HepG2 (cell line): Measurements from ENCODE around the gene GDAP1L1. TPM values are rescaled to one million over a fixed set of nuclear protein-coding genes. Genes with fewer than 3 reads are reported as not detected.

Source experiments
- HHEX ChIP-seq: IDR thresholded peaks from 2 replicates; pipeline ENCODE4 v1.6.1; 2016; ENCODE audit warnings: control low read depth
- MXI1 ChIP-seq: IDR thresholded peaks from 3 replicates; pipeline ENCODE4 v1.6.1; 2012; ENCODE audit warnings: low read depth, low read length, inconsistent platforms, borderline replicate concordance
- PITX1 ChIP-seq: sonication (generic); formaldehyde crosslinking; IDR thresholded peaks from 2 replicates; pipeline ENCODE4 v1.5.1; 2020; ENCODE audit warnings: mild to moderate bottlenecking, missing genetic modification reagents
- REL ChIP-seq: sonication (generic); formaldehyde crosslinking; conservative IDR thresholded peaks from 2 replicates; pipeline ENCODE4 v1.8.0; 2022; ENCODE audit warnings: mild to moderate bottlenecking, missing genetic modification reagents, moderate library complexity
- RFX1 ChIP-seq: fragments of 450-650 bp; IDR thresholded peaks from 2 replicates; pipeline ENCODE4 v1.6.1; 2017
- SRF ChIP-seq: IDR thresholded peaks from 2 replicates; pipeline ENCODE4 v1.6.1; 2011; ENCODE audit warnings: mild to moderate bottlenecking, low read depth, low read length, moderate library complexity
- ZFP36L2 ChIP-seq: sonication (generic); formaldehyde crosslinking; IDR thresholded peaks from 2 replicates; pipeline ENCODE4 v1.4.0; 2020; ENCODE audit warnings: missing genetic modification reagents
- ZFP90 ChIP-seq: sonication (generic); formaldehyde crosslinking; IDR thresholded peaks from 2 replicates; pipeline ENCODE4 v1.8.0; 2022; ENCODE audit warnings: missing genetic modification reagents, mild to moderate bottlenecking, inconsistent platforms, borderline replicate concordance
- ZNF34 ChIP-seq: sonication (generic); formaldehyde crosslinking; IDR thresholded peaks from 2 replicates; pipeline ENCODE4 v1.4.0; 2020; ENCODE audit warnings: mild to moderate bottlenecking, missing genetic modification reagents, borderline replicate concordance
- ZNF343 ChIP-seq: sonication (generic); formaldehyde crosslinking; IDR thresholded peaks from 2 replicates; pipeline ENCODE4 v1.4.0; 2020; ENCODE audit warnings: mild to moderate bottlenecking, missing genetic modification reagents
- ZNF558 ChIP-seq: sonication (generic); formaldehyde crosslinking; IDR thresholded peaks from 2 replicates; pipeline ENCODE4 v1.9.0; 2022; ENCODE audit warnings: mild to moderate bottlenecking, missing genetic modification reagents, borderline replicate concordance
- ZNF616 ChIP-seq: sonication (generic); formaldehyde crosslinking; IDR thresholded peaks from 2 replicates; pipeline ENCODE4 v1.5.0; 2020; ENCODE audit warnings: low read depth, mild to moderate bottlenecking, missing genetic modification reagents
- polyA plus RNA-seq, 8 experiments: library from polyadenylated mRNA; depleted of rRNA in 3 of 8; stranded (reverse) in 7 of 8; unstranded in 1 of 8; fragments of >200 nt; fragmentation: Illumina TruSeq in 4 of 8; extraction: Trizol in 4 of 8; gene quantifications; 2 replicates each; pipeline versions ENCODE4 v1.2.1 to v1.2.3, GENCODE V29; 2011 to 2016; ENCODE audit warnings: low read depth in 4 of 8, missing spikeins in 1 of 8, mixed read lengths in 1 of 8; ENCODE audit not compliant: insufficient read depth in 1 of 8
- total RNA-seq, 5 experiments: library from RNA; depleted of rRNA; stranded (reverse); fragments of >200 nt; fragmentation: Illumina TruSeq; extraction: Trizol; gene quantifications; 2 replicates each; pipeline ENCODE4 v1.2.3, GENCODE V29; 2016; ENCODE audit warnings: low read depth in 1 of 5
- TF ChIP-seq, protein P1 (sequence below): sonication (generic); formaldehyde crosslinking; IDR thresholded peaks from 2 replicates; pipeline ENCODE4 v1.8.1; 2023; ENCODE audit warnings: missing genetic modification reagents, inconsistent platforms, borderline replicate concordance
- TF ChIP-seq, protein P2 (sequence below): sonication (generic); formaldehyde crosslinking; IDR thresholded peaks from 2 replicates; pipeline ENCODE4 v1.9.0; 2021; ENCODE audit warnings: missing genetic modification reagents, borderline replicate concordance
- TF ChIP-seq, protein P3 (sequence below): sonication (generic); formaldehyde crosslinking; conservative IDR thresholded peaks from 2 replicates; pipeline ENCODE4 v1.4.0; 2020; ENCODE audit warnings: missing genetic modification reagents
- TF ChIP-seq, protein P4 (sequence below): sonication (generic); formaldehyde crosslinking; IDR thresholded peaks from 2 replicates; pipeline ENCODE4 v1.5.0; 2020; ENCODE audit warnings: mild to moderate bottlenecking, missing genetic modification reagents
- TF ChIP-seq, protein P5 (sequence below): IDR thresholded peaks from 2 replicates; pipeline ENCODE4 v1.6.1; 2016; ENCODE audit warnings: mild to moderate bottlenecking

Gene GDAP1L1
- total and polyA plus RNA-seq, 2 of the 13 experiments (the other 11 are each of a cell fraction or from before 2014, with no cell fraction given): 0.04 TPM; not detected in 1

DNA sequence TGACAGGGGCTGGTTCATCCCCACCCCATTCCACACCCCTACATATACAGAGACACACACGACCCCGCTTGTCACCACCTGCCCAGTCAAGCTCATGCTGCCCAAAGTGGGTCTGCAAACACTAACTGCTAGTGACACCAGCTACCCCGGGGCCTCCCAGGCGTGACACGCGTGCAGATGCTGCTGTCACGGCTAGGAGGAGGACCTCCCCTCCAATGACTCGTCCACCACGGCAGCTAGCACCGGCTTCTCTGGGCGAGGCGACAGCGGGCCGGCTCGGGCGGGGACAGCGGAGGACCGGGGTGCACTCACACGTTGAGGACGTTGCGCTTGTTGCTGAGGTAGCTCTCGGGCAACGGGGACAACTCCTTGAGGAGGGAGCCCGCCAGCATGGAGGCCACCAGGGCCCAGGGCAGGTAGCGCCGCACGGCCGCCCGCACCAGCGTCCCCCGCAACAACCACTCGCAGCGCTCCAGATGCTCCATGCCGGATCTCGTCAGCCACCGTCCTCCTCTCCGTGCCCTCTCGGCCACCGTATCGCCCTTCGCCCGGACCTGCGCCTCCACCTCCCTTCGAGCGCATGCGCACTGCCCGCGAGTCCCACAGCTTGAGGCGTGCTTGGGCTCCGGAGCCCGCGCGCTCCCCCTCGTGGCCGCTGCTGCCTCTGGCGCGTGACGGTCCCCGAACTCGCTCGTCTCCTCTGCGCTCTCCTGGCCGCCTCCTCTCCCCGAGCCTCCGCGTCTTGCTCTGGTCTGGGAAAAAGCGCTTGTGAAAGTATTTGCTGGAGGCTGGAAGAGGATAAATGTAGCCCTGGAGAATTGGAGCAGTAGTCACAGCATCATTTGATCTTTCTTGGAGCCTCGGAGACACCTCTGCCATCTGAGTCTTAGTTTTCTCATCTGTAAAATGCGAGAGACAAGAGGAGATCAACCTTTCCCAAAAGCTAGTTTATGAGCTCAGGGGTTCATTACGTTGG is 63.8 kb downstream of the GDAP1L1 start, which contains the start of gene FITM2 (continued):
- TF ChIP-seq, protein P1, sequence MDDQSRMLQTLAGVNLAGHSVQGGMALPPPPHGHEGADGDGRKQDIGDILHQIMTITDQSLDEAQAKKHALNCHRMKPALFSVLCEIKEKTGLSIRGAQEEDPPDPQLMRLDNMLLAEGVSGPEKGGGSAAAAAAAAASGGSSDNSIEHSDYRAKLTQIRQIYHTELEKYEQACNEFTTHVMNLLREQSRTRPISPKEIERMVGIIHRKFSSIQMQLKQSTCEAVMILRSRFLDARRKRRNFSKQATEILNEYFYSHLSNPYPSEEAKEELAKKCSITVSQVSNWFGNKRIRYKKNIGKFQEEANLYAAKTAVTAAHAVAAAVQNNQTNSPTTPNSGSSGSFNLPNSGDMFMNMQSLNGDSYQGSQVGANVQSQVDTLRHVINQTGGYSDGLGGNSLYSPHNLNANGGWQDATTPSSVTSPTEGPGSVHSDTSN: no peak
- TF ChIP-seq ZNF34 (CRISPR knock-in tag) (peak; percentile 100), ZFP90 (CRISPR knock-in tag) (peak; percentile 99), SRF (no peak), HHEX (CRISPR knock-in tag) (no peak), ZNF558 (peak; percentile 98), MXI1 (peak; percentile 98; the same call in 2 of the 3 replicates), RFX1 (no peak), REL (CRISPR knock-in tag) (peak; percentile 87; the same call in 1 of the 2 replicates), ZNF616 (CRISPR knock-in tag) (peak; percentile 96), ZFP36L2 (no peak; the same call in 1 of the 2 replicates), PITX1 (CRISPR knock-in tag) (peak; percentile 93), ZNF343 (CRISPR knock-in tag) (peak; percentile 94; the same call in 1 of the 2 replicates)
- TF ChIP-seq, protein P2, sequence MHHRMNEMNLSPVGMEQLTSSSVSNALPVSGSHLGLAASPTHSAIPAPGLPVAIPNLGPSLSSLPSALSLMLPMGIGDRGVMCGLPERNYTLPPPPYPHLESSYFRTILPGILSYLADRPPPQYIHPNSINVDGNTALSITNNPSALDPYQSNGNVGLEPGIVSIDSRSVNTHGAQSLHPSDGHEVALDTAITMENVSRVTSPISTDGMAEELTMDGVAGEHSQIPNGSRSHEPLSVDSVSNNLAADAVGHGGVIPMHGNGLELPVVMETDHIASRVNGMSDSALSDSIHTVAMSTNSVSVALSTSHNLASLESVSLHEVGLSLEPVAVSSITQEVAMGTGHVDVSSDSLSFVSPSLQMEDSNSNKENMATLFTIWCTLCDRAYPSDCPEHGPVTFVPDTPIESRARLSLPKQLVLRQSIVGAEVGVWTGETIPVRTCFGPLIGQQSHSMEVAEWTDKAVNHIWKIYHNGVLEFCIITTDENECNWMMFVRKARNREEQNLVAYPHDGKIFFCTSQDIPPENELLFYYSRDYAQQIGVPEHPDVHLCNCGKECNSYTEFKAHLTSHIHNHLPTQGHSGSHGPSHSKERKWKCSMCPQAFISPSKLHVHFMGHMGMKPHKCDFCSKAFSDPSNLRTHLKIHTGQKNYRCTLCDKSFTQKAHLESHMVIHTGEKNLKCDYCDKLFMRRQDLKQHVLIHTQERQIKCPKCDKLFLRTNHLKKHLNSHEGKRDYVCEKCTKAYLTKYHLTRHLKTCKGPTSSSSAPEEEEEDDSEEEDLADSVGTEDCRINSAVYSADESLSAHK (CRISPR knock-in tag): no peak
- TF ChIP-seq, protein P3, sequence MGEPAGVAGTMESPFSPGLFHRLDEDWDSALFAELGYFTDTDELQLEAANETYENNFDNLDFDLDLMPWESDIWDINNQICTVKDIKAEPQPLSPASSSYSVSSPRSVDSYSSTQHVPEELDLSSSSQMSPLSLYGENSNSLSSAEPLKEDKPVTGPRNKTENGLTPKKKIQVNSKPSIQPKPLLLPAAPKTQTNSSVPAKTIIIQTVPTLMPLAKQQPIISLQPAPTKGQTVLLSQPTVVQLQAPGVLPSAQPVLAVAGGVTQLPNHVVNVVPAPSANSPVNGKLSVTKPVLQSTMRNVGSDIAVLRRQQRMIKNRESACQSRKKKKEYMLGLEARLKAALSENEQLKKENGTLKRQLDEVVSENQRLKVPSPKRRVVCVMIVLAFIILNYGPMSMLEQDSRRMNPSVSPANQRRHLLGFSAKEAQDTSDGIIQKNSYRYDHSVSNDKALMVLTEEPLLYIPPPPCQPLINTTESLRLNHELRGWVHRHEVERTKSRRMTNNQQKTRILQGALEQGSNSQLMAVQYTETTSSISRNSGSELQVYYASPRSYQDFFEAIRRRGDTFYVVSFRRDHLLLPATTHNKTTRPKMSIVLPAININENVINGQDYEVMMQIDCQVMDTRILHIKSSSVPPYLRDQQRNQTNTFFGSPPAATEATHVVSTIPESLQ (CRISPR knock-in tag): no peak
- TF ChIP-seq, protein P4, sequence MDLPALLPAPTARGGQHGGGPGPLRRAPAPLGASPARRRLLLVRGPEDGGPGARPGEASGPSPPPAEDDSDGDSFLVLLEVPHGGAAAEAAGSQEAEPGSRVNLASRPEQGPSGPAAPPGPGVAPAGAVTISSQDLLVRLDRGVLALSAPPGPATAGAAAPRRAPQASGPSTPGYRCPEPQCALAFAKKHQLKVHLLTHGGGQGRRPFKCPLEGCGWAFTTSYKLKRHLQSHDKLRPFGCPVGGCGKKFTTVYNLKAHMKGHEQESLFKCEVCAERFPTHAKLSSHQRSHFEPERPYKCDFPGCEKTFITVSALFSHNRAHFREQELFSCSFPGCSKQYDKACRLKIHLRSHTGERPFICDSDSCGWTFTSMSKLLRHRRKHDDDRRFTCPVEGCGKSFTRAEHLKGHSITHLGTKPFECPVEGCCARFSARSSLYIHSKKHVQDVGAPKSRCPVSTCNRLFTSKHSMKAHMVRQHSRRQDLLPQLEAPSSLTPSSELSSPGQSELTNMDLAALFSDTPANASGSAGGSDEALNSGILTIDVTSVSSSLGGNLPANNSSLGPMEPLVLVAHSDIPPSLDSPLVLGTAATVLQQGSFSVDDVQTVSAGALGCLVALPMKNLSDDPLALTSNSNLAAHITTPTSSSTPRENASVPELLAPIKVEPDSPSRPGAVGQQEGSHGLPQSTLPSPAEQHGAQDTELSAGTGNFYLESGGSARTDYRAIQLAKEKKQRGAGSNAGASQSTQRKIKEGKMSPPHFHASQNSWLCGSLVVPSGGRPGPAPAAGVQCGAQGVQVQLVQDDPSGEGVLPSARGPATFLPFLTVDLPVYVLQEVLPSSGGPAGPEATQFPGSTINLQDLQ (CRISPR knock-in tag): peak; percentile 98
- TF ChIP-seq, protein P5, sequence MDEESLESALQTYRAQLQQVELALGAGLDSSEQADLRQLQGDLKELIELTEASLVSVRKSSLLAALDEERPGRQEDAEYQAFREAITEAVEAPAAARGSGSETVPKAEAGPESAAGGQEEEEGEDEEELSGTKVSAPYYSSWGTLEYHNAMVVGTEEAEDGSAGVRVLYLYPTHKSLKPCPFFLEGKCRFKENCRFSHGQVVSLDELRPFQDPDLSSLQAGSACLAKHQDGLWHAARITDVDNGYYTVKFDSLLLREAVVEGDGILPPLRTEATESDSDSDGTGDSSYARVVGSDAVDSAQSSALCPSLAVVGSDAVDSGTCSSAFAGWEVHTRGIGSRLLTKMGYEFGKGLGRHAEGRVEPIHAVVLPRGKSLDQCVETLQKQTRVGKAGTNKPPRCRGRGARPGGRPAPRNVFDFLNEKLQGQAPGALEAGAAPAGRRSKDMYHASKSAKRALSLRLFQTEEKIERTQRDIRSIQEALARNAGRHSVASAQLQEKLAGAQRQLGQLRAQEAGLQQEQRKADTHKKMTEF (CRISPR knock-in tag): peak; percentile 99
